ENCODE results near the gene FBXO46. TPM values are rescaled to one million over a fixed set of nuclear protein-coding genes. Genes with fewer than 3 reads are reported as not detected.

FBXO46 gene
- total and polyA plus RNA-seq, 2 of the 13 experiments (the other 11 are each of a cell fraction or from before 2014, with no cell fraction given) = 6.2 to 6.4 TPM

DNA sequence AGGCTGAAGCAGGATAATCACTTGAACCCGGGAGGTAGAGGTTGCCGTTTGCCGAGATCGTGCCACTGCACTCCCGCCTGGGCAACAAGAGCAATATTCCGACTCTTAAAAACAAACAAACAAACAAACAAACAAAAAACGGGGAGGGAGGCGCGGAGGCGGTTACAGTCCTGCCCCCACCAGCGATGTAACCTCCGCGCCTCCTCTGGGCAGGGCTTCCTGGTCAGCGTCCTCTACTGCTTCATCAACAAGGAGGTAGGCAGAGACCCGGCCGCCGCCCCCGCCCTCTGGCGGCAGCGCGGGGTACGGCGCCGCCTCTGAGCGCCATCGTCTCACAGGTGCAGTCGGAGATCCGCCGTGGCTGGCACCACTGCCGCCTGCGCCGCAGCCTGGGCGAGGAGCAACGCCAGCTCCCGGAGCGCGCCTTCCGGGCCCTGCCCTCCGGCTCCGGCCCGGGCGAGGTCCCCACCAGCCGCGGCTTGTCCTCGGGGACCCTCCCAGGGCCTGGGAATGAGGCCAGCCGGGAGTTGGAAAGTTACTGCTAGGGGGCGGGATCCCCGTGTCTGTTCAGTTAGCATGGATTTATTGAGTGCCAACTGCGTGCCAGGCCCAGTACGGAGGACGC, 49.2 kb downstream of the FBXO46 start (continued):
- TF ChIP-seq, protein P1, sequence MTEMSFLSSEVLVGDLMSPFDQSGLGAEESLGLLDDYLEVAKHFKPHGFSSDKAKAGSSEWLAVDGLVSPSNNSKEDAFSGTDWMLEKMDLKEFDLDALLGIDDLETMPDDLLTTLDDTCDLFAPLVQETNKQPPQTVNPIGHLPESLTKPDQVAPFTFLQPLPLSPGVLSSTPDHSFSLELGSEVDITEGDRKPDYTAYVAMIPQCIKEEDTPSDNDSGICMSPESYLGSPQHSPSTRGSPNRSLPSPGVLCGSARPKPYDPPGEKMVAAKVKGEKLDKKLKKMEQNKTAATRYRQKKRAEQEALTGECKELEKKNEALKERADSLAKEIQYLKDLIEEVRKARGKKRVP (CRISPR knock-in tag; IDR thresholded peaks at IDR 0.05) = no peak
- TF ChIP-seq ZSCAN22 (CRISPR knock-in tag; IDR thresholded peaks at IDR 0.05) (no peak), MTF1 (CRISPR knock-in tag; IDR thresholded peaks at IDR 0.05) (no peak), ESRRA (CRISPR knock-in tag; IDR thresholded peaks at IDR 0.05; ENCODE audit: low read depth) (no peak), ZHX2 (IDR thresholded peaks at IDR 0.05; ENCODE audit: low read depth) (no peak), ZHX2 (CRISPR knock-in tag; IDR thresholded peaks at IDR 0.05; ENCODE audit: borderline replicate concordance) (no peak), NCOR1 (IDR thresholded peaks at IDR 0.05; ENCODE audit: borderline replicate concordance, low read length) (no peak), KIAA2018 (CRISPR knock-in tag; IDR thresholded peaks at IDR 0.05; ENCODE audit: borderline replicate concordance) (no peak), ZNF800 (CRISPR knock-in tag; IDR thresholded peaks at IDR 0.05) (no peak), SRSF1 (optimal IDR thresholded peaks at IDR 0.05; ENCODE audit: low read depth, low read length) (no peak), ZMAT3 (CRISPR knock-in tag; conservative IDR thresholded peaks at IDR 0.05) (no peak), TARDBP (CRISPR knock-in tag; IDR thresholded peaks at IDR 0.05) (peak; percentile 51; the same call in 1 of the 2 replicates)
